ENCODE results near the gene ITGB4.

DNA sequence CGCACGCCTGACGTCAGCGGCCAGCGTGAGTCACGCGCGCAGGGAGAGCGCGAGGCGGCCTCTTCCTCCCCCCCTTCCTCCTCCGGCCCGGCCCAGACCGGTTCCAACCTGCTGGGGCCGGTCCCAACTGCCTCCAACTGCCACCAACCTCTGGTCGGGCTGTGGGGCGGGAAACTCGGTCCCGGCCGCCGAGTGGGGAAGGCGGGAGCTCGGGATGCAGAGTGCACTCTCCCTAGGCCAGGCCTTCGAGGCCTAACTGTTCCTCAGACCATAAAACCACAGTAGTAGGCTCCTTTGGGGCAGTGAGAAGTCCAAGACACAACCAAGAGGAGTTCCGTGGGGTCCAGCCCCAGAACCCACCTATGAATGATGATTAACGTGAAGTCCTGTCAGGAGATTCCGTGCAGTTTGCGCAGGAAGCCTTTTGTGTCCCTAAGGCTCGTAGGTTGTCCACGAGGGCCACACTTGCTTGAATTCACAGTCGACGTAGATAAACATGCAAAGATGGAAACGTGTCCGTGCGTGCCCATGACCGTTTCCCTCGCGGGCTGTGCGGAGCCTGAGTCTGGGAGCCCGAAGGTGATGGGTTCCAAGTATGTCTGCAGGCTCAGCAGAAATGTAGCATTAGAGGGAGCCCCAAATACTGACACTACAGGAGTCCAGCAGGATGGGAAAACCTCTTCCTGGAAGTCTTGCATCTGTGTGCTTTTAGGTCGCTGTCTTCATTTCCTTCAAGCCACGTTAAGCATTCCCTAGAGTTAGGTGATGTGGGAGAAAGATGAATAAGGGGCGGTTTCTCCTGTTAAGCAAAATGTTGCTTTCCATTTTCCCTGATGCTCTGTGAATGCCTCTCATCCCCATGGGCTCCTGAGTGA is 64.0 kb downstream of the ITGB4 start:
- TF ChIP-seq, protein P1, sequence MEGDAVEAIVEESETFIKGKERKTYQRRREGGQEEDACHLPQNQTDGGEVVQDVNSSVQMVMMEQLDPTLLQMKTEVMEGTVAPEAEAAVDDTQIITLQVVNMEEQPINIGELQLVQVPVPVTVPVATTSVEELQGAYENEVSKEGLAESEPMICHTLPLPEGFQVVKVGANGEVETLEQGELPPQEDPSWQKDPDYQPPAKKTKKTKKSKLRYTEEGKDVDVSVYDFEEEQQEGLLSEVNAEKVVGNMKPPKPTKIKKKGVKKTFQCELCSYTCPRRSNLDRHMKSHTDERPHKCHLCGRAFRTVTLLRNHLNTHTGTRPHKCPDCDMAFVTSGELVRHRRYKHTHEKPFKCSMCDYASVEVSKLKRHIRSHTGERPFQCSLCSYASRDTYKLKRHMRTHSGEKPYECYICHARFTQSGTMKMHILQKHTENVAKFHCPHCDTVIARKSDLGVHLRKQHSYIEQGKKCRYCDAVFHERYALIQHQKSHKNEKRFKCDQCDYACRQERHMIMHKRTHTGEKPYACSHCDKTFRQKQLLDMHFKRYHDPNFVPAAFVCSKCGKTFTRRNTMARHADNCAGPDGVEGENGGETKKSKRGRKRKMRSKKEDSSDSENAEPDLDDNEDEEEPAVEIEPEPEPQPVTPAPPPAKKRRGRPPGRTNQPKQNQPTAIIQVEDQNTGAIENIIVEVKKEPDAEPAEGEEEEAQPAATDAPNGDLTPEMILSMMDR (IDR thresholded peaks at IDR 0.05), result no peak
- TF ChIP-seq POLR2AphosphoS5 (IDR thresholded peaks at IDR 0.05) (peak; percentile 93 to 97 (median 94)), POLR2A (IDR thresholded peaks at IDR 0.05) (peak; percentile 63)

Measured in transverse colon (tissue), 4 donors.